Upper lobe of right lung (tissue), 1 donor: Measurements from ENCODE around the gene CYB561A3. TPM values are rescaled to one million over a fixed set of nuclear protein-coding genes. Genes with fewer than 3 reads are reported as not detected.

ENCODE experiments used
- ATAC-seq: fragments of 200-7000 bp; cut with Tn5 transposase; one replicate; pipeline ENCODE4 v1.9.1; 2020; ENCODE audit warnings: mild to moderate bottlenecking, moderate library complexity
- DNase-seq: peaks from one replicate; pipeline ENCODE4 v3.0.0-alpha.2; 2020
- H3K27ac ChIP-seq: fragments of 200-600 bp; one replicate; pipeline ENCODE4 v1.8.0; 2022
- H3K27me3 ChIP-seq: fragments of 200-600 bp; one replicate; pipeline ENCODE4 v1.8.0; 2022; ENCODE audit warnings: mild to moderate bottlenecking
- H3K36me3 ChIP-seq: fragments of 200-600 bp; one replicate; pipeline ENCODE4 v1.8.0; 2022
- H3K4me1 ChIP-seq: fragments of 200-600 bp; one replicate; pipeline ENCODE4 v1.8.0; 2022
- H3K4me3 ChIP-seq: fragments of 200-600 bp; one replicate; pipeline ENCODE4 v1.8.0; 2022; ENCODE audit warnings: mild to moderate bottlenecking
- H3K9me3 ChIP-seq: fragments of 200-600 bp; one replicate; pipeline ENCODE4 v1.8.0; 2022
- CTCF ChIP-seq: fragments of 200-600 bp; IDR thresholded peaks from one replicate; pipeline ENCODE4 v1.8.0; 2022; ENCODE audit warnings: antibody characterized with exemption
- intact Hi-C: fragments of 100-400 bp; cut with DNase I; formaldehyde crosslinking; loops from one replicate; pipeline ENCODE4 v1.11.0; 2022
- total RNA-seq: library from RNA; stranded (reverse); fragmentation: NEBNext Ultra II Directional; extraction: Animal tissue kit (Norgen Biotek cat#: 25700); gene quantifications from one replicate; pipeline ENCODE4 v1.2.1, GENCODE V29; 2021
- donor health status: DM: no; HTN: yes; CAD: no; lungs with severe emphysema.

The CYB561A3 gene
- total RNA-seq, 1 donor from 2014 or later, result 50.3 TPM

GRCh38 chr11:61337706-61338470, 23.8 kb downstream of the CYB561A3 start:
- H3K4me3 ChIP-seq, result no peak overlapping the region
- no peak overlapping the region for H3K27ac ChIP-seq
- DNase-seq (no peak), ATAC-seq (no peak)
- H3K36me3 ChIP-seq, result no peaks in the 10 kb centered on the region
- no peak for TF ChIP-seq CTCF
- peaks cover 9% of the 10 kb centered on the region for H3K4me1 ChIP-seq
- intact Hi-C loops, result loop anchor here (2.0 kb wide), 1 partner anchor 43 kb away; no protein-coding TSS in a partner anchor
- no peaks in the 10 kb centered on the region for H3K27me3 ChIP-seq
- H3K9me3 ChIP-seq, result no peaks in the 10 kb centered on the region

- Histone ChIP-seq H3K4me1 (peaks cover 19% of the 10 kb centered on the region), H3K9me3 (no peaks in the 10 kb centered on the region), H3K27ac (peak overlapping the region; percentile 58), H3K27me3 (no peaks in the 10 kb centered on the region), H3K4me3 (no peak overlapping the region), H3K36me3 (no peaks in the 10 kb centered on the region)
- peak; percentile 98 for TF ChIP-seq CTCF
- intact Hi-C loops, result no loop called here
- DNase-seq (peak; percentile 87), ATAC-seq (peak; percentile 80)
These were observed 25.3 kb downstream of the CYB561A3 start for GRCh38 chr11:61336171-61336935.

DNA sequence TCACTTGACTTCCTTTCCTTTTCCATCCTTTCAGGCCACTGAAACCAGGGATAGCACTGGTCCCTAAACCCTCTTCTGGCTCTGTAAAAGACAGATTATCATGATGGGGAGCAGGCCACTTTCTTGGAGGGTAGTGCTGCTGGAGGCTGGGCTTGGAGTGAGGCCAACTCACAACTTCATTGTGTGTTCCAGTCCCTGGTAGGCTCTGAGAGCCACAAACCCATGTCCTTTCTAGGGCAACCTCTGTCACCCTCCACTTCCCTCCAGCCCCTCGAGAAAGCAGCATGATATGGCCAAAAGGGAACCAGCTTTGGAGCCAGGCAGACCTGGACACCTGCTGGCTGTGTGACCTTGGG, 26.3 kb downstream of the CYB561A3 start:
- H3K27ac ChIP-seq, result peak overlapping the region; percentile 58
- TF ChIP-seq CTCF, result no peak
- intact Hi-C loops, result no loop called here
- no peaks in the 10 kb centered on the region for H3K9me3 ChIP-seq
- ATAC-seq, result no peak
- peaks cover 2% of the 10 kb centered on the region for H3K36me3 ChIP-seq
- H3K4me3 ChIP-seq, result no peak overlapping the region
- no peaks in the 10 kb centered on the region for H3K27me3 ChIP-seq
- no peak for DNase-seq
- H3K4me1 ChIP-seq, result peaks cover 26% of the 10 kb centered on the region

GRCh38 chr11:61334434-61335354, 27.0 kb downstream of the CYB561A3 start:
- Histone ChIP-seq H3K4me1 (peaks cover 26% of the 10 kb centered on the region), H3K27ac (no peak overlapping the region), H3K9me3 (no peaks in the 10 kb centered on the region), H3K27me3 (no peaks in the 10 kb centered on the region), H3K4me3 (no peak overlapping the region), H3K36me3 (peaks cover 8% of the 10 kb centered on the region)
- no peak for ATAC-seq
- DNase-seq, result no peak
- intact Hi-C loops, result no loop called here
- TF ChIP-seq CTCF, result no peak
